NT2/D1 (cell line): ENCODE measurements around the gene TTYH3.
"Not testable (repeated sequence)": the region's sequence is repeated elsewhere in the genome, so short reads cannot be mapped to it uniquely, and the experiment has no call there.

Experiments used
- DNase-seq: peaks from one replicate; pipeline ENCODE4 v3.0.0-alpha.2; 2011; ENCODE audit warnings: low read depth, low spot score
- H3K27me3 ChIP-seq: 2 replicates; pipeline ENCODE4 v1.6.0; 2011; ENCODE audit warnings: mild to moderate bottlenecking; ENCODE audit not compliant: insufficient read length, insufficient read depth
- H3K36me3 ChIP-seq: 2 replicates; pipeline ENCODE4 v1.6.1; 2011; ENCODE audit warnings: mild to moderate bottlenecking, low read length, mixed read lengths; ENCODE audit not compliant: insufficient read depth, insufficient read length
- H3K4me1 ChIP-seq: 2 replicates; pipeline ENCODE4 v1.5.1; 2011; ENCODE audit not compliant: insufficient read depth, insufficient read length
- H3K4me3 ChIP-seq: 2 replicates; pipeline ENCODE4 v1.5.1; 2011; ENCODE audit warnings: low read depth; ENCODE audit not compliant: insufficient read length
- H3K9ac ChIP-seq: 2 replicates; pipeline ENCODE4 v1.6.0; 2011; ENCODE audit warnings: low read depth; ENCODE audit not compliant: insufficient read length
- H3K9me3 ChIP-seq: 2 replicates; pipeline ENCODE4 v1.5.1; 2011; ENCODE audit warnings: mild to moderate bottlenecking, low read length; ENCODE audit not compliant: insufficient read depth
- SUZ12 ChIP-seq: IDR thresholded peaks from 2 replicates; pipeline ENCODE4 v1.6.1; 2011; ENCODE audit not compliant: insufficient read length, insufficient read depth; ENCODE audit errors: extremely low read depth
- YY1 ChIP-seq: IDR thresholded peaks from 2 replicates; pipeline ENCODE4 v1.6.1; 2011; ENCODE audit not compliant: insufficient read length, insufficient read depth
- ZNF274 ChIP-seq: IDR thresholded peaks from 2 replicates; pipeline ENCODE4 v1.6.1; 2011; ENCODE audit warnings: mild to moderate bottlenecking, low read depth, low read length

TTYH3 gene

GRCh38 chr7:2689343-2689847 lies 57.6 kb downstream of the TTYH3 start:
- no peak overlapping the region for H3K4me3 ChIP-seq
- no peaks in the 10 kb centered on the region for H3K9me3 ChIP-seq
- TF ChIP-seq YY1: no peak
- no peak for TF ChIP-seq SUZ12
- TF ChIP-seq ZNF274: no peak
- H3K27me3 ChIP-seq: peaks cover 50% of the 10 kb centered on the region
- DNase-seq: no peak
- H3K4me1 ChIP-seq: peaks cover 9% of the 10 kb centered on the region
- no peaks in the 10 kb centered on the region for H3K36me3 ChIP-seq
- no peak overlapping the region for H3K9ac ChIP-seq

GRCh38 chr7:2689951-2690705 lies 58.3 kb downstream of the TTYH3 start:
- DNase-seq: no peak
- Histone ChIP-seq H3K4me1 (peaks cover 9% of the 10 kb centered on the region), H3K4me3 (no peak overlapping the region), H3K9ac (no peak overlapping the region), H3K36me3 (no peaks in the 10 kb centered on the region), H3K9me3 (no peaks in the 10 kb centered on the region), H3K27me3 (peaks cover 50% of the 10 kb centered on the region)
- TF ChIP-seq YY1: no peak
- no peak for TF ChIP-seq ZNF274
- TF ChIP-seq SUZ12: no peak

- no peak for DNase-seq
- peaks cover 9% of the 10 kb centered on the region for H3K4me1 ChIP-seq
- TF ChIP-seq ZNF274 (no peak), YY1 (no peak), SUZ12 (no peak)
Measured at GRCh38 chr7:2691011-2691707, 59.4 kb downstream of the TTYH3 start.

GRCh38 chr7:2691932-2692439 lies 60.2 kb downstream of the TTYH3 start:
- not testable (repeated sequence) for H3K4me3 ChIP-seq, H3K4me1 ChIP-seq, H3K9me3 ChIP-seq, H3K9ac ChIP-seq, H3K36me3 ChIP-seq, DNase-seq
- H3K27me3 ChIP-seq: peaks cover 39% of the 10 kb centered on the region

More at GRCh38 chr7:2691011-2691707, 59.4 kb downstream of the TTYH3 start:
- no peaks in the 10 kb centered on the region for H3K9me3 ChIP-seq
- H3K27me3 ChIP-seq: peaks cover 46% of the 10 kb centered on the region
- no peaks in the 10 kb centered on the region for H3K36me3 ChIP-seq
- H3K4me3 ChIP-seq: no peak overlapping the region
- H3K9ac ChIP-seq: no peak overlapping the region

DNA sequence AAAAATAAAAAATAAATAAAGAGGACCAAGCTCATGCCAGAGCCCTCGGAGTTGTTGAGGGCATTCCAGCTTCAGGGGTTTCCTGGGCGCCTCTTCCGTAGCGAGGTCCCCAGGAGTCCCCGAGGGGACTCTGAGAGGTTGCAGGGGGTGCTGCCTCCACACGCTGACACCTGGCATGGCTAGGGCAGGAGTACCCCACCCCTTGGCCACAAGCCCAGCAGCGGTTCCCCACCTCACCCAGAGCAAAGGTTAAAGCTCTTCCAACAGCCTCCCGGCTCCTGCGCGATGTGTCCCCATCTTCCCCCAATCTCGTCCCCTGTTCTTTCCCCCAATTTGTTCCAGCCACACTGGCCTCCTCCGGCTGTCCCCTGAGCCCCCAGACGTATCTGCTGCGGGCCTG lies 60.8 kb downstream of the TTYH3 start:
- Histone ChIP-seq H3K36me3 (no peaks in the 10 kb centered on the region), H3K9me3 (no peaks in the 10 kb centered on the region), H3K4me3 (no peak overlapping the region), H3K27me3 (peaks cover 34% of the 10 kb centered on the region), H3K9ac (no peak overlapping the region), H3K4me1 (peaks cover 6% of the 10 kb centered on the region)
- DNase-seq: no peak
- TF ChIP-seq YY1: no peak

GRCh38 chr7:2693420-2694121 lies 61.8 kb downstream of the TTYH3 start:
- H3K4me3 ChIP-seq, DNase-seq, H3K4me1 ChIP-seq, H3K9me3 ChIP-seq, H3K36me3 ChIP-seq: not testable (repeated sequence)
- Histone ChIP-seq H3K9ac (peak overlapping the region; percentile 10), H3K27me3 (peaks cover 23% of the 10 kb centered on the region)

DNA sequence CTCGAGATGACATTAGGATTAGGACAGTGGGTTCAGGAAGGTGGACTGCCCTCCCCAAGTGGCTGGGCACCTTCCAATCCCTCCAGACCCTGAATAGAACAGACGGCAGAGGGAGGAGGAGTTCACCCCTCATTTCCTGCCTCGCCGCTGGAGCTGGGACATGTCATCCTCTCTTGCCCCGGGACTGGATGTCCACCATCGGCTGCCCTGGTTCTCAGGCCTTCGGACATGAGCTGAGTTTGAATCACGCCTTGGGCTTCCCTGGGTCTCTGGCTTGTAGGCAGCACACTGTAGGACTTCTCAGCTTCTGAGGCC lies 62.3 kb downstream of the TTYH3 start:
- DNase-seq, H3K9ac ChIP-seq, H3K36me3 ChIP-seq, H3K4me1 ChIP-seq, H3K4me3 ChIP-seq, H3K9me3 ChIP-seq: not testable (repeated sequence)
- H3K27me3 ChIP-seq: peaks cover 18% of the 10 kb centered on the region
